Mesothelial cell of epicardium (in vitro differentiated cells): Measurements from ENCODE around the gene TM9SF4. TPM values are rescaled to one million over a fixed set of nuclear protein-coding genes. Genes with fewer than 3 reads are reported as not detected.

Source experiments
- DNase-seq, 2 experiments: peaks; one replicate each; pipeline ENCODE4 v3.0.0; 2021; ENCODE audit warnings: low spot score in 2 of 2; ENCODE audit not compliant: unreplicated experiment in 2 of 2
- H3K27ac Mint-ChIP-seq: 2 replicates; pipeline ENCODE4 v1.8.0; 2021; ENCODE audit warnings: mixed read lengths
- H3K27me3 Mint-ChIP-seq: 2 replicates; pipeline ENCODE4 v1.8.0; 2021; ENCODE audit warnings: low read depth, mixed read lengths
- H3K36me3 Mint-ChIP-seq: 2 replicates; pipeline ENCODE4 v1.8.0; 2021; ENCODE audit warnings: mixed read lengths
- H3K4me1 Mint-ChIP-seq: 2 replicates; pipeline ENCODE4 v1.8.0; 2021; ENCODE audit warnings: mixed read lengths
- H3K4me3 Mint-ChIP-seq: 2 replicates; pipeline ENCODE4 v1.8.0; 2021; ENCODE audit warnings: mild to moderate bottlenecking, moderate library complexity, mixed read lengths
- H3K9me3 Mint-ChIP-seq: 2 replicates; pipeline ENCODE4 v1.8.0; 2021; ENCODE audit warnings: mixed read lengths
- CTCF ChIP-seq: fragments of 200-600 bp; sonication (generic); IDR thresholded peaks from one replicate; pipeline ENCODE4 v1.5.0; 2021; ENCODE audit warnings: antibody characterized with exemption; ENCODE audit not compliant: unreplicated experiment
- total RNA-seq: library from RNA; stranded (reverse); gene quantifications from 3 replicates; pipeline ENCODE4 v1.2.1, GENCODE V29; 2021

Gene TM9SF4
- total RNA-seq, 1 donor from 2014 or later, result 77.8 TPM

GRCh38 chr20:32209850-32210605, 100.5 kb downstream of the TM9SF4 start:
- DNase-seq, result no peak
- Mint-ChIP-seq H3K36me3 (peaks cover 8% of the 10 kb centered on the region), H3K4me3 (peak overlapping the region; percentile 18), H3K27me3 (no peaks in the 10 kb centered on the region), H3K4me1 (peaks cover 35% of the 10 kb centered on the region), H3K27ac (peak overlapping the region; percentile 57), H3K9me3 (no peaks in the 10 kb centered on the region)
- no peak for TF ChIP-seq CTCF

DNA sequence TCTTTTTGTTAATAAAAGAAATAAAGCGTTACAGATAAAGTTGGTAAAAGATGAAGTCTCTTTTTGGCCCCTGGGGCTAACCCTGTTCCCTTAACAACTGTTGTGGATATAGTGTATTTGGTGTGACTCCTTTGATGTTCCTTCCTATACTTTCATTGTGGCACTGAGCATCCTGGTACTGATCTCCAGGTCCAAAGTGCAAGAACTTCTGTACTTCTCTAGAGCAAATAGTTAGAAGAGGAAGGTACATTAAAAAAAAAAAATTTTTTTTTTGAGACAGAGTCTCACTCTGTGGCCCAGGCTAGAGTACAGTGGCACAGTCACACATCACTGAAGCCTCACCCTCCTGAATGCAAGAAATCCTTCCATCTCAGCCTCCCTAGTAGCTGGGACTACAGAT, 104.4 kb downstream of the TM9SF4 start:
- DNase-seq, result no peak
- no peak overlapping the region for H3K4me3 Mint-ChIP-seq
- H3K27me3 Mint-ChIP-seq, result no peaks in the 10 kb centered on the region
- peaks cover 19% of the 10 kb centered on the region for H3K36me3 Mint-ChIP-seq
- H3K4me1 Mint-ChIP-seq, result peaks cover 8% of the 10 kb centered on the region
- H3K27ac Mint-ChIP-seq, result no peak overlapping the region
- H3K9me3 Mint-ChIP-seq, result no peaks in the 10 kb centered on the region
- no peak for TF ChIP-seq CTCF

- Mint-ChIP-seq H3K9me3 (no peaks in the 10 kb centered on the region), H3K4me1 (no peaks in the 10 kb centered on the region), H3K4me3 (no peak overlapping the region), H3K27ac (no peak overlapping the region), H3K36me3 (peaks cover 28% of the 10 kb centered on the region), H3K27me3 (no peaks in the 10 kb centered on the region)
- TF ChIP-seq CTCF, result no peak
- no peak for DNase-seq
These were observed 105.6 kb downstream of the TM9SF4 start for GRCh38 chr20:32215147-32215546.

GRCh38 chr20:32215729-32216128, 106.2 kb downstream of the TM9SF4 start:
- H3K27me3 Mint-ChIP-seq, result no peaks in the 10 kb centered on the region
- no peaks in the 10 kb centered on the region for H3K4me1 Mint-ChIP-seq
- no peaks in the 10 kb centered on the region for H3K9me3 Mint-ChIP-seq
- H3K27ac Mint-ChIP-seq, result no peak overlapping the region
- H3K36me3 Mint-ChIP-seq, result peaks cover 30% of the 10 kb centered on the region
- TF ChIP-seq CTCF, result no peak
- no peak overlapping the region for H3K4me3 Mint-ChIP-seq
- no peak for DNase-seq

DNA sequence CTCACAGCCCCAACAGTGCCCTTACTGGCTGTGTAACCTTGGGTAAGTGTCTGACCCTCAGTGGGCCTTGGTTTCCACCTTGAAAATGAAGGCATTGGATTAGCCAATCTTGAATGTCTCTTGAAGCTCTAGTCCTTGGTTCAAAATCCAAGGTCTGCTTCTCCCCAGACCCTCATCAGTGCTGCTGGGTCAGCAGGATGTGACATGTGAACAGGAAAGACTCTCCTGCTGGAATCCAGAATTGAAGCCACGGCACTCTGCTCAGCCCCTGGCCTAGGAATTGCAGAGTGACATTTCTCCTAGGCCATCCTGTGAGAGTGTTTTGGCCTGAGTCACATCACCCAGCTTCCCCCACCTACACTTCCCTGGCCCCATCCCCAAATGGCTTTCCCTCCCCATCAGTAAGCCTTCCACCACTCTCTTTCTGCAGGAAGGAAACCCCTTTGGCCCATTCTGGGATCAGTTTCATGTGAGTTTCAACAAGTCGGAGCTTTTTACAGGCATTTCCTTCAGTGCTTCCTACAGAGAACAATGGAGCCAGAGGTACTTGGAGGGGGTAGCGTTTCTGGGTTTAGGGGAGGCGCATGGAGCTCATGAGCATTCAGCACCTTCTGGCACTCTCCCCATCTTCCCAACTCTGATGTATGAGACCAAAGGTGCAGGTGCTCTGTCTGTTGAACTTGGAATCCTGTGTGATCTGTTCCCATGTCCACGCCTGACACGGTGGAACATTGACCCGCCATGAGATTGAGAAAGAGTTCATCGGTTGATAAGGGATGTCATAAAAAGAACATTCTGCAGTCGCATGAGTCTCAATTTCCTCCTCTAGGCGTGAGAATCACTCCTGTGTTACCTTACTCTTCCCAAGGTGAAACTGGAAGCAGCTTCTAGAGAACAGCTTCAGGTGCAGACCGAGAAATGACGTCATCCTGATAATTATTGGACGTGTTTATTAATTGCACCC, 106.9 kb downstream of the TM9SF4 start:
- no peaks in the 10 kb centered on the region for H3K27me3 Mint-ChIP-seq
- no peak for DNase-seq
- H3K4me3 Mint-ChIP-seq, result no peak overlapping the region
- H3K9me3 Mint-ChIP-seq, result no peaks in the 10 kb centered on the region
- H3K4me1 Mint-ChIP-seq, result no peaks in the 10 kb centered on the region
- peaks cover 36% of the 10 kb centered on the region for H3K36me3 Mint-ChIP-seq
- H3K27ac Mint-ChIP-seq, result no peak overlapping the region
- TF ChIP-seq CTCF, result no peak

Other genes starting within 250 kb of the TM9SF4 start
- 8.4 to 10.4 TPM (median 8.5 TPM) in 3 replicates for gene DUSP15, start 239.2 kb upstream of the TM9SF4 start, total RNA-seq
- 0.52 to 0.86 TPM (median 0.67 TPM) in 3 replicates for gene TTLL9, start 239.1 kb upstream of the TM9SF4 start, total RNA-seq
- 16.2 to 17.9 TPM (median 16.3 TPM) in 3 replicates for gene PDRG1, start 157.7 kb upstream of the TM9SF4 start, total RNA-seq
- gene XKR7, start 141.6 kb upstream of the TM9SF4 start, total RNA-seq, result 0.25 to 0.32 TPM (median 0.29 TPM) in 3 replicates
- 0.16 to 0.38 TPM in 2 of 3 replicates, not detected in the other for gene CCM2L, start 99.3 kb upstream of the TM9SF4 start, total RNA-seq
- not detected in 3 replicates for gene HCK, start 57.5 kb upstream of the TM9SF4 start, total RNA-seq
- gene PLAGL2, start 98.0 kb downstream of the TM9SF4 start, total RNA-seq, result 37.4 to 38.1 TPM (median 37.8 TPM) in 3 replicates
- 43.7 to 46.3 TPM (median 45.3 TPM) in 3 replicates for gene POFUT1, start 98.2 kb downstream of the TM9SF4 start, total RNA-seq
- gene KIF3B, start 167.9 kb downstream of the TM9SF4 start, total RNA-seq, result 21.1 to 22.2 TPM (median 21.3 TPM) in 3 replicates
- gene ASXL1, start 248.6 kb downstream of the TM9SF4 start, total RNA-seq, result 173 to 182 TPM (median 173 TPM) in 3 replicates